ENCODE data around the gene CMTM4. TPM values are rescaled to one million over a fixed set of nuclear protein-coding genes. Genes with fewer than 3 reads are reported as not detected.

CMTM4 gene
- total and polyA plus RNA-seq, 4 donors: 24.3 to 78.0 (median 32.0) TPM

- Histone ChIP-seq H3K9ac (ENCODE audit: insufficient read depth in 1 of 2, low read length in 2 of 2) (no peak overlapping the region), H3K27me3 (ENCODE audit: control insufficient read depth in 3 of 3, insufficient read depth in 3 of 3, low read length in 2 of 3) (no peaks in the 10 kb centered on the region), H3K27ac (ENCODE audit: low read depth in 1 of 2, low read length in 1 of 2) (no peak overlapping the region), H3K9me3 (ENCODE audit: control insufficient read depth in 4 of 4, insufficient read depth in 3 of 4, low read length in 3 of 4) (no peaks in the 10 kb centered on the region), H3K36me3 (ENCODE audit: control insufficient read depth in 4 of 4, insufficient read depth in 4 of 4, low read length in 4 of 4) (no peaks in the 10 kb centered on the region), H3K4me3 (no peak overlapping the region), H3K4me1 (ENCODE audit: control insufficient read depth in 5 of 5, insufficient read depth in 5 of 5, low read length in 5 of 5) (peaks cover 5 to 17% (median 6%) of the 10 kb centered on the region in 5 donors)
- DNase-seq (no peak), ATAC-seq (ENCODE audit: insufficient read depth, low FRiP score) (no peak)
- TF ChIP-seq CTCF (IDR thresholded peaks at IDR 0.05; ENCODE audit: control extremely low read depth, extremely low read depth): no peak
- 47 to 64% methylated on average over 6 of the region's 6 CpGs for WGBS, 2 donors
Observed at GRCh38 chr16:66658143-66658859, 38.2 kb downstream of the CMTM4 start.

- no peak for TF ChIP-seq CTCF (IDR thresholded peaks at IDR 0.05; ENCODE audit: control extremely low read depth, extremely low read depth)
- peaks cover 0 to 9% (median 8%) of the 10 kb centered on the region in 5 donors for H3K4me1 ChIP-seq (ENCODE audit: control insufficient read depth in 5 of 5, insufficient read depth in 5 of 5, low read length in 5 of 5)
- no peak overlapping the region for H3K9ac ChIP-seq (ENCODE audit: insufficient read depth in 1 of 2, low read length in 2 of 2)
- ATAC-seq (ENCODE audit: insufficient read depth, low FRiP score) (no peak), DNase-seq (no peak)
- no peak overlapping the region for H3K27ac ChIP-seq (ENCODE audit: low read depth in 1 of 2, low read length in 1 of 2)
- H3K36me3 ChIP-seq (ENCODE audit: control insufficient read depth in 4 of 4, insufficient read depth in 4 of 4, low read length in 4 of 4): no peaks in the 10 kb centered on the region
- 92 to 94% methylated on average over 3 of the region's 3 CpGs for WGBS, 2 donors
- no peaks in the 10 kb centered on the region for H3K27me3 ChIP-seq (ENCODE audit: control insufficient read depth in 3 of 3, insufficient read depth in 3 of 3, low read length in 2 of 3)
- no peak overlapping the region for H3K4me3 ChIP-seq
- no peaks in the 10 kb centered on the region for H3K9me3 ChIP-seq (ENCODE audit: control insufficient read depth in 4 of 4, insufficient read depth in 3 of 4, low read length in 3 of 4)
Observed at GRCh38 chr16:66656547-66656946, 40.0 kb downstream of the CMTM4 start.

GRCh38 chr16:66653581-66654350 lies 42.8 kb downstream of the CMTM4 start:
- ATAC-seq (ENCODE audit: insufficient read depth, low FRiP score): no peak
- no peak overlapping the region for H3K9ac ChIP-seq (ENCODE audit: insufficient read depth in 1 of 2, low read length in 2 of 2)
- 89 to 92% methylated on average over 6 of the region's 6 CpGs for WGBS, 2 donors

More at GRCh38 chr16:66653581-66654350, 42.8 kb downstream of the CMTM4 start:
- H3K9me3 ChIP-seq (ENCODE audit: control insufficient read depth in 4 of 4, insufficient read depth in 3 of 4, low read length in 3 of 4): no peaks in the 10 kb centered on the region
- H3K27me3 ChIP-seq (ENCODE audit: control insufficient read depth in 3 of 3, insufficient read depth in 3 of 3, low read length in 2 of 3): no peaks in the 10 kb centered on the region
- H3K4me1 ChIP-seq (ENCODE audit: control insufficient read depth in 5 of 5, insufficient read depth in 5 of 5, low read length in 5 of 5): peaks cover 0 to 10% (median 4%) of the 10 kb centered on the region in 5 donors
- no peaks in the 10 kb centered on the region for H3K36me3 ChIP-seq (ENCODE audit: control insufficient read depth in 4 of 4, insufficient read depth in 4 of 4, low read length in 4 of 4)
- no peak overlapping the region for H3K4me3 ChIP-seq
- DNase-seq: no peak
- TF ChIP-seq CTCF (IDR thresholded peaks at IDR 0.05; ENCODE audit: control extremely low read depth, extremely low read depth): no peak
- no peak overlapping the region for H3K27ac ChIP-seq (ENCODE audit: low read depth in 1 of 2, low read length in 1 of 2)

Data from lung (tissue), 12 donors.